OCI-LY3 (cell line): ENCODE measurements around the gene PTPRT.

Experiments used
- CTCF ChIP-seq: fragments of 200-600, 300-600 bp; sonication (generic); IDR thresholded peaks from 2 replicates; pipeline ENCODE4 v1.5.1; 2014; ENCODE audit warnings: antibody characterized with exemption, low read length, low read depth
- EZH2phosphoT487 ChIP-seq: fragments of 200-600 bp; shearing (Covaris generic); IDR thresholded peaks from 2 replicates; pipeline ENCODE4 v1.6.1; 2018; ENCODE audit warnings: antibody characterized with exemption, mixed run types, low read depth

DNA sequence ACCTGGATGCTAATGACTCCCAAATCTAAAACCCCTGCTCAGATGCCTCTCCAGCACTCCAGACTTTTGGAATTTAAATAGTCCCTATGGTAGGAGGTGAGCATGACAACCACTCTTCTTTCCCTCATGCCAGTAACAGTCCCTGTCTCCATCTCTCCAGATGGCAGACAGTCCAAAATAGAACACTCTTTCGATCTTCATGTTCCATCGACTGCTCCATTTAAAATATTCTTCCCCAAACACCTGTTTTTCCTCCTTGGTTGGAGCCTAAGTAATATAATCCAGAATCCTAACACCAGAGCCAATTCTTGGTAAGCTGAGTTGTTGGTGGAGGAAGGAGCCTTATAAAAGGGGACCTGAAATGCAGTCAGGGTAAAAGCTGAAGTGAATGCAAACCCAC is 848.1 kb downstream of the PTPRT start:
- TF ChIP-seq CTCF (no peak), EZH2phosphoT487 (no peak)
